Stimulated activated CD4-positive, alpha-beta T cell treated with anti-CD3 and anti-CD28 coated beads, Interleukin-2, amount 100 ng/mL, for 4 hours (primary cell): ENCODE data around the gene STK4.
A peak's percentile ranks its signal among the peaks of the same experiment; 100 is the strongest.

Source experiments
- DNase-seq: peaks from one replicate; pipeline ENCODE4 v3.0.0-alpha.2; 2020; ENCODE audit warnings: low read depth

The STK4 gene

GRCh38 chr20:45029884-45030283 lies 63.6 kb downstream of the STK4 start:
- no peak for DNase-seq

- DNase-seq: no peak
These were observed 66.0 kb downstream of the STK4 start for GRCh38 chr20:45032276-45032675.

GRCh38 chr20:45032781-45033180 lies 66.5 kb downstream of the STK4 start:
- DNase-seq: no peak

DNA sequence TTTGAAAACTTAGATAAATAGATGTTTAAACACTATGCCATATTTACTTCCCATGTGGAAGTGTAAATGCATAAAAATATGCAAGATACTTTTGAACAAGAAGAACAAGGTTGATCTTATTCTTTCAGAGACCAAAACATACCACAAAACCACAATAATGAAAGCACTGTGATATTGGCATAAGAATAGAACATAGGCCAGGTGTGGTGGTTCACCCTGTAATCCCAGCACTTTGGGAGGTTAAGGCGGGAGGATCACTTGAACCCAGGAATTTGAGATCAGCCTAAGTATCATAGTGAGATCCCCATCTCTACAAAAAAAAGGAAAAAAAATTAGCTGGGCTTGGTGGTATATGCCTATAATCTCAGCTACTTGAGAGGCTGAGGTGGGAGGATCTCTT lies 68.1 kb downstream of the STK4 start:
- DNase-seq: no peak

GRCh38 chr20:45036044-45036755 lies 69.9 kb downstream of the STK4 start:
- DNase-seq: peak; percentile 37

DNA sequence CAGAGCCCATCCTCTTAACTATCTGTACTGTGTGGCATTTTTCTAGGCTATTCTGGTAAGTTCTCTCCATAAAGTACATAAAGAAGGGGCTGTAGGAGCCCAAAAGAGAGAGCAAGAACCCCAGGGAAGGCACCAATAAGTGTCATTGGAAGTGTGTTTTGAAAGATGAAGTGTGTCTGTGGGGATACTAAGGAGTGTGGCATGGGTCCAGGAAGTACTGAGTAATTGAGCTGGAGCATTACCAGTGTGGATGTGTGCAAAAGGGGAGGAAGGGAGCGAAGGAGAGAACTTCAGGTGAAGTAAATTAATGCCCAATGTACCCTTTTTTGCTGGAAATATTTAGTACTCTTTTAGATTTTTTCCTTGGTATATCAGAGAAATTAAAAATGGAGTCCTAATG lies 70.7 kb downstream of the STK4 start:
- no peak for DNase-seq

- no peak for DNase-seq
These were observed 71.3 kb downstream of the STK4 start for GRCh38 chr20:45037635-45038034.

- no peak for DNase-seq
These were observed 72.6 kb downstream of the STK4 start for GRCh38 chr20:45038745-45039474.

- DNase-seq: no peak
These were observed 73.1 kb downstream of the STK4 start for GRCh38 chr20:45039475-45039820.

DNA sequence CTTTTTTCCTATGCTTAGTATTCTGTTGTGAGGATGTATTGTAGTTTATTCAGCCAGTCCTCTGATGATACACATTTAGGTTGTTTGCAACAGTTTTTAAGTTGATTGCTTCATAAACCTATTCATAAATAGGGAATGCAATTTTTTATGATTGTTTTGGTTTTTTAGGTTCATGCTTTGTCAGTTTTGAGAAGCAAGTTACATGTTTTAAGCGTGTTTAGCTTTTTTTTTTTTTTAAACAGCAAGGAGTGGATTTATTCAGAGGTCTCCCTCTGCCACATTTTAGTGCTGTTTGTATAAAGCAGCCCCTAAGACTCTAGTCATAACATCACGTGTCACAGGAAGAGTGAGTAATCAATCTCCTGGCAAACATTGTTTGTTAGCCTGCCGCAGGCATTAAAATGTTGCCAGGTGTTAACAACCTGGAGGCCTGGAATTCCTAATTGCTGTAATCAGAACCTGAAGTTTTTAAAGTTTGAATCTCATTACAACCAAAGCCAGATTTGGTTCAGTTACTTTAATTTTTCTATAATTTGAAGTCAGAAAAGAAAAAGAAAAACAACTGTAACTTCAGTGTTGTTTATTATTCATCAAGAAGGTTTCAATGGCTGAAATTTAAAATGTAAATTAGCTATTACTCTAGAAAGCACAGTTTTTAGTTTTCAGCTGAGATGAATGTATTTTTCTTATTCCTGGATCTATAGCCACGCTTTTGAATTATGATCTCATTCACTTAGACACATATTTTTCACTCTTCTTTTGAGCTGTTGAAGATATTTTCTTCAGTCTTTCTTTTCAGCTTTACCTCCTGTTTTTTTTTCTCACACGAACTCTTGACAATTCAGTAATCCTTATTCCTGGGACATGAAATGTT lies 75.4 kb downstream of the STK4 start:
- DNase-seq: no peak

- DNase-seq: no peak
These were observed 76.7 kb downstream of the STK4 start for GRCh38 chr20:45042978-45043377.

DNA sequence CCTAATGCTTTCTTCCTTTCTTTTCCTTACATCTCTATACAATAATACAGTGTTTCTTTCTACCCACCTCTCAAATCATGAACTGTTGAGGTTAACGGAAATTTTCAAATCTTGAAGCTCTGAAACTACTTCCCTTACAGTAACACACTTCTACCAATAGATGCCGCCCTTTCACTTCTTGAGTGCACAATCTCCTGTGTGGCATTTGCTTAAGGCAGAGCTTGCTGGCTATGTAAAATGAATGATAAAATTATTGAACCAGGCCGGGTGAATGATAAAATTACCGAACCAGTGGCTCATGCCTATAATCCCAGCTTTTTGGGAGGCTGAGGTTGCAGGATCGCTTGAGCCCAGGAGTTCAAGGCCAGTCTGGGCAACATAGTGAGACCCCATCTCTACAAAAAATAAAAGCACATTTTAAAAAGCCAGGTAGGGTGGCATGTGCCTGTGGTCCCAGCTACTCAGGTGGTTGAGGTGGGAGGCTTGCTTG lies 77.8 kb downstream of the STK4 start:
- peak; percentile 13 for DNase-seq

- DNase-seq: no peak
These were observed 78.3 kb downstream of the STK4 start for GRCh38 chr20:45044601-45045000.

DNA sequence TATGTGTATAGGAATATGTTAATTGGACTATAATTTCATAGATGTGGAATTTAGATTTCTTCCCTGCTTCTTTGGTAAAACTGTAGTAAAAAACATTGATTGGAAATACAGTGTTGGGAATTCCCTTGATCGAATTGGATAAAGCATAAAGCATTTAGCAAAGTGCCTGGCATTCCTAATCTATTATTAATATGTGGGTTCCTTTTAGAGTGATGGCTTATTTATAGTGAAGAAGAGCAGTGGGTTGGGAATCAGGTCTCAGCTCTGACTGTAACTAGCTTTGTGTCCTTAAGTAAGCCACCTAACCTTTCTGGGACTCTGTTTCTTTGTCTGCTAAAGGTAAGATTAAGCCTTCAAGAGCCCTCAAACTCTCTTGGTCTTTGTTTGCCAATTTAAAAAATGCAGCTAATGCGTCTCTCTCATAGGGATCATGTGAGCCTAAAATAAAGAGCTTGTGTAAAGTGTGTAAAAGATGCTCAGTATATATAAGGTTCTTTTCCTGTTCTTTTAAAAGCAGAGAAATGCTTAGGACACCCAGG lies 81.3 kb downstream of the STK4 start:
- DNase-seq: no peak

DNA sequence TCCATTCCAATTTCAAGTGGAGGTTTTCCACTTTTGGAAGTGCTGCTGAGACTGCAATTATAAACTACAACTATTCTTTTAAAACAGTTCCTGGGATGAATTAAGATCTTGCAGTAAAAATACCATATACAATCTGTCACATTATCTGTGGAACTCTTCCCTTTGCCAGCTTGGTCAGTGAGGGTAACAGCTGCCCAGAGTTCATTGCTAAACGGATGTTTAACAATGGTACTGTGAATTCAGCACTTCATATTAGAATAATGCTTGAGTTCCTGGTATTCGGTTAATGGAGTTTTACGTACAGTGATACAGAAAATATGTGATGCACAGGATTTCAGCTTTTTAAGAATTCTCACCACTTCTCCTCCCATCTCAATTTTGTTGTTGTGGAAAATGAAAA lies 83.1 kb downstream of the STK4 start:
- DNase-seq: no peak

GRCh38 chr20:45049904-45050471 lies 83.7 kb downstream of the STK4 start:
- no peak for DNase-seq

DNA sequence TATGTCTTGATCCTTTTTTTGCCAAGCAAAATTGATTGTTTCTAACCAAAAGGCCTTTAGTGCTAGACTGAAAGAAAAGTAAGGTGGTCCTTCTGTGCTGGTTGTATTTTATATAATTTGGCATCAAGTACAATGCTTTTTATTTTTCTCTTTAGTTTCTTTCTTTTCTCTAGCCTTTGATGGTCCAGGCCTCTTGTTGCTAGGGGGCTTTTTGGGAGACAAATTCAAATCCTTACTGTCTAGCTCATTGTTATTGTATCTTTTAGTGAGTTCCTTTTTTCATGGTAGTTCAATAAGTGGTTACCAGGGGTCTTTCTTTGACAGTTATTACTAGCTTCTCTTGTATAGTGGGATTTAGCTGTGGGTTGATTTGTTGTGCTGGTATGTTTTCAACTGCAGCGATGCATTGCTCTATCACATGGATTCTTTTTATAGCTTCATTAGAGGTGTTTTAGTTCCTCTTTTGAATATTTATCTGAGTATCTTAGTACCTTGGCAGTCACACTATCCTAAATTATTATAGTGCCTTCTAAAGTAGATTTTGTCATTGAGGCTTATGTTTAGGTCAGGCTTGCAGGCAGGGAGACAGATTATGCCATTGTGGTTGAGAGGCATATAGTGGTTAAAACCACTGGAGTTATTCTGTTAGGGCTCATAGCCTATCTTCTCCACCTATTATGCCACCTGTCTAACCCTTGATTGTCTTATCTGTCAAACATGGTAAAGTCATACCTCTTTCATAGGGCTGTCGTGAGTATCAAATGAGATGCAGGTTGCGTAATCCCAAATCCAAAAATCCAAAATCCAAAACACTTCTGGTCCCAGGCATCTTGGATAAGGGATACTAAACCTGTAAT lies 85.1 kb downstream of the STK4 start:
- DNase-seq: no peak

DNA sequence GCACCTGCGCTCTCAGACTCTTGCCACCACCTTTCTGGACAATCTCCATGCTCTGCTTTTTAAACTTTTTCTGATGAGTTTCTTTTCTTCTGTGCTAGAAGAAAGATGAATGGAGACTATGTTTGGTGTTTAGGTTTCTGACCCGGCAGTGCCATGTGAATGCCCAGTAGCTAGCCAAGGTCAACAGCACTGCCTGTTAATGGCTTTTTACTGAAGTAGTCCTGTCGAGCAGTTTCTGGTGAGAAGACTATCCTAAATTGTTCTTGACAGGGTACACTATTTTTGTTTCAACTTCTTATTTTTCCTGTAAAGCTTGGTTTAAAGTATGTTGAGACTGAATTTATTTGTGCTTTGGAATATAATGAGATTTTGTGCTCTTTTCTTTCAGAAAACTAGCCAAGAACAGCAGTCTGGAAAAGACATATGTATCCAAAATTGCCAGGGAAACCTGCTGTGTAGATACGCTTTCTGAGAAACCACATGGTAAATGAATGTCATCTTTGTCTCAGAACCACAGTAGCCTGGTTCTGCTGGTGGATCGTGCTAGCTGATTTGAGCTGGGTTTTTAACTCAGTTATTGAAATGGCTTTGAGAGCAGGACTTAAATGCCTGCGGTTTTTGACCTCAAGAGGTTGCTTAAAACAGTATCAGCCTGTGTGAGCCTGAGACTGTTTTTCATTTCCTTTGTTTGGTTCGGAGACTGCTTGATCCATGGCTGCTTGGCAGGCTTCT lies 86.6 kb downstream of the STK4 start:
- no peak for DNase-seq

DNA sequence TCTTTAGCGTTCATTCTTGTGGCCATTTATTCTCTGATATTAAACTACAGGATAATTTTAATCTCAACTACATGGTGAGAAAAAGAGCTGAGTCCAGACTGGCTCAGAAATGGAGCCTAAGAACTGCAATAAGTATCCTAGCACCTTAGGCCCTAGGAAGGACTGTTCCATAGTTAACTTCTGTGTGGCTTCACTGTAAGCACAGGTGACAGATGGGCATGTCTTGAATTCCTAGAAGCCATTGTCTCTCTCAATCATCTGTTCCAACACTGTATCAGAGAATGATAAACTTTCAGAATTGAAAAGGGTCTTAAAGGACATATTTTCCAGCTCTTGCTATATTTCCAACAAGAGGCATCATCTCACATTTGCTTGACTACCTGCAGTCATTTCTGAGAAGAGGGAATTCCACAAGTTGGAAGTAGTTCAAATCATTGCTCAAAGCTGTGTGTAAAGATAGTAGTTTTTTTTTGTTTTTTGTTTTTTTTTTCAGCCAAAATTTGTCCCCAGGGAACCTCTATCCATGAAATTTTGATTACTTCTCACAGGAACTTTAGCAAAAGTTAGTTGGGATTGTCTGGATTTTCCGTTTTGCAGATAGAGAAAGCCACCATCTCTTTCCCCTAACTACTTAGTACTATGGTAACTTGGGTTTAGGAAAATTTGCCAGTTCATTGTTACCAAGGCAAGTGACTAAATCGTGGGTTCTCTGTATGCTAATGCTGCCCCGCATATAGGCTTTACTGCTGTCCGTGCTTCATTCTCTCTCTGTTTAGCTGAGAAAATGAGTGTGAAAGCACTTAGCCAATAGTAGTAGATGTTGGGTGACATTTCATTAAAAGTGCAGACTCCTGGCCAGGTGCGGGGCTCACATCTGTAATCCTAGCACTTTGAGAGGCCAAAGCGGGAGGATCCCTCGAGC lies 87.4 kb downstream of the STK4 start:
- no peak for DNase-seq
